Vagina (tissue), 2 donors: Measurements from ENCODE around the gene ALX1. TPM values are rescaled to one million over a fixed set of nuclear protein-coding genes. Genes with fewer than 3 reads are reported as not detected.

Source experiments
- DNase-seq, 2 donors: peaks; one replicate each; pipeline ENCODE4 v3.0.0-alpha.2; 2017; ENCODE audit errors: extremely low spot score in 2 of 2
- H3K27ac ChIP-seq: fragments of 200-600 bp; sonication (generic); one replicate; pipeline ENCODE4 v1.5.1; 2019
- H3K27me3 ChIP-seq: fragments of 200-600 bp; sonication (generic); one replicate; pipeline ENCODE4 v1.5.1; 2019
- H3K36me3 ChIP-seq, 2 donors: fragments of 200-600 bp; sonication (generic); one replicate each; pipeline ENCODE4 v1.5.1; 2017 to 2019
- H3K4me1 ChIP-seq: fragments of 200-600 bp; sonication (generic); one replicate; pipeline ENCODE4 v1.5.1; 2019
- H3K4me3 ChIP-seq, 2 donors: fragments of 200-600 bp; sonication (generic); 1 replicate in 1 of 2; 2 replicates in 1 of 2; pipeline ENCODE4 v1.5.1; 2016 to 2019
- H3K9me3 ChIP-seq: fragments of 200-600 bp; sonication (generic); one replicate; pipeline ENCODE4 v1.5.1; 2019
- CTCF ChIP-seq, 3 experiments: fragments of 450-650 bp in 2 of 3; fragments of 200-600 bp in 1 of 3; sonication (generic) in 1 of 3; IDR thresholded peaks; one replicate each; pipeline ENCODE4 v1.5.1; 2017 to 2019; ENCODE audit warnings: antibody characterized with exemption in 3 of 3, mild to moderate bottlenecking in 2 of 3, moderate library complexity in 2 of 3
- POLR2A ChIP-seq, 2 donors: fragments of 450-650 bp; IDR thresholded peaks; one replicate each; pipeline ENCODE4 v1.6.1; 2017; ENCODE audit warnings: antibody characterized with exemption in 2 of 2, mild to moderate bottlenecking in 2 of 2, moderate library complexity in 2 of 2
- POLR2AphosphoS5 ChIP-seq, 2 donors: sonication (generic); formaldehyde crosslinking; IDR thresholded peaks; one replicate each; pipeline ENCODE4 v1.9.0; 2017; ENCODE audit warnings: antibody characterized with exemption in 2 of 2, mild to moderate bottlenecking in 2 of 2, low read depth in 1 of 2; ENCODE audit not compliant: insufficient read depth in 1 of 2
- intact Hi-C: fragments of 100-400 bp; cut with DNase I; formaldehyde crosslinking; loops from one replicate; pipeline ENCODE4 v1.15.1; 2023
- total RNA-seq: library from RNA; depleted of rRNA; stranded (reverse); fragments of >200 nt; gene quantifications from one replicate; pipeline ENCODE4 v1.2.3, GENCODE V29; 2016

Gene ALX1
- total RNA-seq, 1 donor from 2014 or later, result 2.0 TPM

GRCh38 chr12:85275374-85275773 is 4.6 kb upstream of the ALX1 start:
- intact Hi-C loops, result no loop called here
- Histone ChIP-seq H3K27me3 (peaks cover 3% of the 10 kb centered on the region), H3K9me3 (no peaks in the 10 kb centered on the region), H3K36me3 (no peaks in the 10 kb centered on the region), H3K27ac (no peak overlapping the region), H3K4me1 (peaks cover 18% of the 10 kb centered on the region), H3K4me3 (no peak overlapping the region)
- TF ChIP-seq CTCF (IDR thresholded peaks at IDR 0.05), result no peak
- no peak for TF ChIP-seq POLR2AphosphoS5 (IDR thresholded peaks at IDR 0.05; ENCODE audit: insufficient read depth in 1 of 2, low read depth in 1 of 2)
- TF ChIP-seq POLR2A (IDR thresholded peaks at IDR 0.05), result no peak
- DNase-seq, result no peak

GRCh38 chr12:85277191-85277590 is 2.8 kb upstream of the ALX1 start:
- DNase-seq, result no peak
- intact Hi-C loops, result no loop called here
- Histone ChIP-seq H3K4me1 (peaks cover 24% of the 10 kb centered on the region), H3K9me3 (no peaks in the 10 kb centered on the region), H3K36me3 (no peaks in the 10 kb centered on the region), H3K27ac (no peak overlapping the region), H3K4me3 (no peak overlapping the region), H3K27me3 (peaks cover 3% of the 10 kb centered on the region)
- TF ChIP-seq POLR2A (IDR thresholded peaks at IDR 0.05) (no peak), CTCF (IDR thresholded peaks at IDR 0.05) (no peak), POLR2AphosphoS5 (IDR thresholded peaks at IDR 0.05; ENCODE audit: insufficient read depth in 1 of 2, low read depth in 1 of 2) (no peak)

- no peak for DNase-seq
- no peak for TF ChIP-seq CTCF (IDR thresholded peaks at IDR 0.05)
- TF ChIP-seq POLR2AphosphoS5 (IDR thresholded peaks at IDR 0.05; ENCODE audit: insufficient read depth in 1 of 2, low read depth in 1 of 2), result no peak
- TF ChIP-seq POLR2A (IDR thresholded peaks at IDR 0.05), result no peak
- no peak overlapping the region for H3K27ac ChIP-seq
- intact Hi-C loops, result no loop called here
- no peak overlapping the region for H3K4me3 ChIP-seq
- H3K27me3 ChIP-seq, result peaks cover 3% of the 10 kb centered on the region
- no peaks in the 10 kb centered on the region for H3K9me3 ChIP-seq
- peaks cover 24% of the 10 kb centered on the region for H3K4me1 ChIP-seq
- H3K36me3 ChIP-seq, result no peaks in the 10 kb centered on the region
These were observed 2.0 kb upstream of the ALX1 start for GRCh38 chr12:85277900-85278597.

GRCh38 chr12:85278598-85279448 is 1.2 kb upstream of the ALX1 start:
- DNase-seq, result no peak
- Histone ChIP-seq H3K4me3 (peak overlapping the region in 1 of 2 donors; percentile 49), H3K27me3 (peaks cover 3% of the 10 kb centered on the region), H3K9me3 (no peaks in the 10 kb centered on the region), H3K4me1 (peaks cover 18% of the 10 kb centered on the region), H3K27ac (no peak overlapping the region), H3K36me3 (no peaks in the 10 kb centered on the region)
- intact Hi-C loops, result no loop called here
- TF ChIP-seq POLR2A (IDR thresholded peaks at IDR 0.05) (no peak), CTCF (IDR thresholded peaks at IDR 0.05) (no peak), POLR2AphosphoS5 (IDR thresholded peaks at IDR 0.05; ENCODE audit: insufficient read depth in 1 of 2, low read depth in 1 of 2) (no peak)
